ENCODE measurements around the gene DNAJC5. TPM values are rescaled to one million over a fixed set of nuclear protein-coding genes. Genes with fewer than 3 reads are reported as not detected.
"Not testable (repeated sequence)": the region's sequence is repeated elsewhere in the genome, so short reads cannot be mapped to it uniquely, and the experiment has no call there.

DNAJC5 gene
- total RNA-seq, 1 donor from 2014 or later = 57.9 TPM

DNA sequence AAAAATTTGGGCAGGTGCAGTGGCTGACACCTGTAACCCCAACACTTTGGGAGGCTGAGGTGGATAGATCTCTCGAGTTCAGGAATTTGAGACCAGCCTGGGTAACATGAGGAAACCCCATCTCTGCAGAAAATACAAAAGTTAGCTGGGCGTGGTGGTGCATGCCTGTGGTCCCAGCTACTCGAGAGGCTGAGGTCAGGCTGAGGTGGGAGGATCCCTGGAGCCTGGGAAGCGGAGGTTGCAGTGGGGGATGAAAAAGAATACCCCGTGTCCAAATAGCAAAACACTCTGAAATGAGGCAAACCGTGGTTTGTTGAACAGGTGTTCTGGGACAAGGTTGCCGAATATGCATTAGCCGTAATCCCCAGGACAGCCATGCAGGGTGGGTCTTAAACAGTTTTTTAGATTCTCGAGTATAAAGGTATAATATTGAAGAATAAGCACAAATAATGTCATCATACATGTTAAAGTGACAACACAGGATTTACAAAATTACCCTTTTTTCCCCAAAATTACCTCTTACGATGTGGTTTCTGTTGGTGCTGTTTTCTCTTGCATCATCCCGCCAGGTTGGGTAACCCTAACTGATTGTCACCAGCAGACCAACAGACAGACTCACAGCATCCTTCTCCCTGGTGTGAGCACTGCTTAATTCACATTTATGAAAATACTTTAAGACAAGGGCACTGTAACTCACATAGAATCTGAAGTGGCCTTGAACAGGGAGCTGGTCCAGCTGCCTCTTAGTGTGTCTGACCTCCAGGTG, 9.1 kb downstream of the DNAJC5 start:
- Mint-ChIP-seq H3K4me1 (ENCODE audit: low read depth, unreplicated experiment) (peaks cover 12% of the 10 kb centered on the region), H3K9me3 (ENCODE audit: unreplicated experiment) (peaks cover 4% of the 10 kb centered on the region), H3K36me3 (ENCODE audit: unreplicated experiment) (no peaks in the 10 kb centered on the region), H3K27me3 (ENCODE audit: unreplicated experiment) (no peaks in the 10 kb centered on the region), H3K4me3 (ENCODE audit: unreplicated experiment) (no peak overlapping the region), H3K27ac (ENCODE audit: unreplicated experiment) (no peak overlapping the region)
- DNase-seq = no peak
- TF ChIP-seq, protein P1, sequence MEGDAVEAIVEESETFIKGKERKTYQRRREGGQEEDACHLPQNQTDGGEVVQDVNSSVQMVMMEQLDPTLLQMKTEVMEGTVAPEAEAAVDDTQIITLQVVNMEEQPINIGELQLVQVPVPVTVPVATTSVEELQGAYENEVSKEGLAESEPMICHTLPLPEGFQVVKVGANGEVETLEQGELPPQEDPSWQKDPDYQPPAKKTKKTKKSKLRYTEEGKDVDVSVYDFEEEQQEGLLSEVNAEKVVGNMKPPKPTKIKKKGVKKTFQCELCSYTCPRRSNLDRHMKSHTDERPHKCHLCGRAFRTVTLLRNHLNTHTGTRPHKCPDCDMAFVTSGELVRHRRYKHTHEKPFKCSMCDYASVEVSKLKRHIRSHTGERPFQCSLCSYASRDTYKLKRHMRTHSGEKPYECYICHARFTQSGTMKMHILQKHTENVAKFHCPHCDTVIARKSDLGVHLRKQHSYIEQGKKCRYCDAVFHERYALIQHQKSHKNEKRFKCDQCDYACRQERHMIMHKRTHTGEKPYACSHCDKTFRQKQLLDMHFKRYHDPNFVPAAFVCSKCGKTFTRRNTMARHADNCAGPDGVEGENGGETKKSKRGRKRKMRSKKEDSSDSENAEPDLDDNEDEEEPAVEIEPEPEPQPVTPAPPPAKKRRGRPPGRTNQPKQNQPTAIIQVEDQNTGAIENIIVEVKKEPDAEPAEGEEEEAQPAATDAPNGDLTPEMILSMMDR (IDR thresholded peaks at IDR 0.05; ENCODE audit: partially characterized antibody, unreplicated experiment) = no peak

GRCh38 chr20:63908008-63908682, 13.2 kb downstream of the DNAJC5 start:
- peaks cover 4% of the 10 kb centered on the region for H3K9me3 Mint-ChIP-seq (ENCODE audit: unreplicated experiment)
- H3K27me3 Mint-ChIP-seq (ENCODE audit: unreplicated experiment) = peaks cover 3% of the 10 kb centered on the region
- peaks cover 15% of the 10 kb centered on the region for H3K4me1 Mint-ChIP-seq (ENCODE audit: low read depth, unreplicated experiment)
- DNase-seq = no peak
- no peak overlapping the region for H3K27ac Mint-ChIP-seq (ENCODE audit: unreplicated experiment)
- H3K4me3 Mint-ChIP-seq (ENCODE audit: unreplicated experiment) = peak overlapping the region; percentile 61
- TF ChIP-seq, protein P1 (IDR thresholded peaks at IDR 0.05; ENCODE audit: partially characterized antibody, unreplicated experiment) = no peak
- H3K36me3 Mint-ChIP-seq (ENCODE audit: unreplicated experiment) = no peaks in the 10 kb centered on the region

GRCh38 chr20:63911176-63911575, 16.2 kb downstream of the DNAJC5 start:
- H3K27me3 Mint-ChIP-seq (ENCODE audit: unreplicated experiment) = peaks cover 9% of the 10 kb centered on the region

DNA sequence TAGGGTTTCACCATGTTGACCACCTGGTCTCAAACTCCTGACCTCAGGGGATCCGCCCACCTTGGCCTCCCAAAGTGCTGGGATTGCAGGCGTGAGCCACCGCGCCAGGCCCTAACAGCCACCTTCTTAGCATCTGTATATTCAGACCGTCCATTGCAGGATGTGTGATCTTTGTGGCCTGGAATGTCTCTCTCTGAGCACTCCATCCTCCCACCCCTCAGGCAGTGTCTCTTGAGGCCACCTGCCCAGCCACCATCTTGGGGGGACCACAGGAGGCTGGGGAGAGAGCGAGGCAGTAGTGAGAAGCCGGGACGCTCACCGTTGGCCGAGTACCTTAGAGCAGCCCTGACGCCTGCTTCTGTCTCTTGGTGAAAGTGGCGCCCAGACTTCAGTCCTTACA, 18.8 kb downstream of the DNAJC5 start:
- DNase-seq = no peak
- Mint-ChIP-seq H3K4me1 (ENCODE audit: low read depth, unreplicated experiment) (peaks cover 9% of the 10 kb centered on the region), H3K4me3 (ENCODE audit: unreplicated experiment) (no peak overlapping the region), H3K9me3 (ENCODE audit: unreplicated experiment) (peaks cover 6% of the 10 kb centered on the region), H3K27me3 (ENCODE audit: unreplicated experiment) (peaks cover 9% of the 10 kb centered on the region), H3K27ac (ENCODE audit: unreplicated experiment) (no peak overlapping the region), H3K36me3 (ENCODE audit: unreplicated experiment) (no peaks in the 10 kb centered on the region)
- TF ChIP-seq, protein P1 (IDR thresholded peaks at IDR 0.05; ENCODE audit: partially characterized antibody, unreplicated experiment) = no peak

More at GRCh38 chr20:63911176-63911575, 16.2 kb downstream of the DNAJC5 start:
- Mint-ChIP-seq H3K4me3 (ENCODE audit: unreplicated experiment) (no peak overlapping the region), H3K36me3 (ENCODE audit: unreplicated experiment) (no peaks in the 10 kb centered on the region), H3K4me1 (ENCODE audit: low read depth, unreplicated experiment) (peaks cover 12% of the 10 kb centered on the region), H3K9me3 (ENCODE audit: unreplicated experiment) (peaks cover 7% of the 10 kb centered on the region), H3K27ac (ENCODE audit: unreplicated experiment) (no peak overlapping the region)
- no peak for DNase-seq
- TF ChIP-seq, protein P1 (IDR thresholded peaks at IDR 0.05; ENCODE audit: partially characterized antibody, unreplicated experiment) = no peak

- H3K27ac Mint-ChIP-seq (ENCODE audit: unreplicated experiment) = no peak overlapping the region
- peaks cover 6% of the 10 kb centered on the region for H3K9me3 Mint-ChIP-seq (ENCODE audit: unreplicated experiment)
- TF ChIP-seq, protein P1 (IDR thresholded peaks at IDR 0.05; ENCODE audit: partially characterized antibody, unreplicated experiment) = no peak
- H3K4me1 Mint-ChIP-seq (ENCODE audit: low read depth, unreplicated experiment) = peaks cover 5% of the 10 kb centered on the region
- peaks cover 9% of the 10 kb centered on the region for H3K27me3 Mint-ChIP-seq (ENCODE audit: unreplicated experiment)
- no peak for DNase-seq
- no peak overlapping the region for H3K4me3 Mint-ChIP-seq (ENCODE audit: unreplicated experiment)
- H3K36me3 Mint-ChIP-seq (ENCODE audit: unreplicated experiment) = no peaks in the 10 kb centered on the region
Observed at GRCh38 chr20:63915471-63915870, 20.5 kb downstream of the DNAJC5 start.

DNA sequence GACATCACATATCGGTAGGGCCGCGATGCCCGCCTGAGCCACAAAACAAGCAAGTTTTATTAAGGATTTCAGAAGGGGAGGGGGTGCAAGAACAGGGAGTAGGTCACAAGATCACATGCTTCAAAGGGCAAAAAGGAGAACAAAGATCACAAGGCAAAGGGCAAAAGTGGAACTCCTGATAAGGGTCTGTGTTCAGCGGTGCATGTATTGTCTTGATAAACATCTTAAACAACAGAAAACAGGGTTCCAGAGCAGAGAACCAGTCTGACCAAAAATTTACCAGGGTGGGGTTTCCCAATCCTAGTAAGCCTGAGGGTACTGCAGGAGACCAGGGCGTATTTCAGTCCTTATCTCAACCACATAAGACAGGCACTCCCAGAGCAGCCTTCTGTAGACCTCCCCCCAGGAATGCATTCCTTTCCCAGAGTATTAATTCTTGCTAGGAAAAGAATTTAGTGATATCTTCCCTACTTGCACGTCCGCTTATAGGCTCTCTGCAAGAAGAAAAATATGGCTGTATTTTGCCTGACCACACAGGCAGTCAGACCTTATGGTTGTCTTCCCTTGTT, 21.5 kb downstream of the DNAJC5 start:
- H3K36me3 Mint-ChIP-seq (ENCODE audit: unreplicated experiment); H3K27me3 Mint-ChIP-seq (ENCODE audit: unreplicated experiment); DNase-seq; H3K9me3 Mint-ChIP-seq (ENCODE audit: unreplicated experiment); H3K4me1 Mint-ChIP-seq (ENCODE audit: low read depth, unreplicated experiment); H3K27ac Mint-ChIP-seq (ENCODE audit: unreplicated experiment): not testable (repeated sequence)
- peak overlapping the region; percentile 42 for H3K4me3 Mint-ChIP-seq (ENCODE audit: unreplicated experiment)
